GM21737 (cell line): Measurements from ENCODE around the gene AVEN.
"Not testable (repeated sequence)": the region's sequence is repeated elsewhere in the genome, so short reads cannot be mapped to it uniquely, and the experiment has no call there.

Experiments used
- ATAC-seq: cut with Tn5 transposase; IDR thresholded peaks from one replicate; pipeline ENCODE4 v1.9.1; 2021; ENCODE audit warnings: mild to moderate bottlenecking, moderate library complexity; ENCODE audit not compliant: unreplicated experiment

Gene AVEN

DNA sequence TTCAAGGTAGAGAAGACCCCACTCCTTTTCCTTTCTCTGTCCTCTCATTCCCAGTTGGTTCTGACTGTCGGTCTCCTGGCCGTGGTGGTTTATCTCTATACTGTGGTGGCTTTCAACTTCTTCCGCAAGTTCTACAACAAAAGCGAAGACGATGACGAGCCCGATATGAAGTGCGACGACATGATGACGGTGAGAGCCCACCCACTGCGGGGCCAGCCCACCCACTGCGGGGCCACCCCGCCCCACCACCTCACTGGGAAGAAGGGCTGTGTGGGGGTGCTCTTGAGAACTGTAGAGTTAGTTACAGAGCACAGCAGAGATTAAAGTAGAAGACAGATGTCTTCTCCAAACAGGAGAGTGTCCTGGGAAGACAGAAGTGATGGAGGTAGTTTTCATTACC, 181.3 kb downstream of the AVEN start:
- no peak for ATAC-seq

DNA sequence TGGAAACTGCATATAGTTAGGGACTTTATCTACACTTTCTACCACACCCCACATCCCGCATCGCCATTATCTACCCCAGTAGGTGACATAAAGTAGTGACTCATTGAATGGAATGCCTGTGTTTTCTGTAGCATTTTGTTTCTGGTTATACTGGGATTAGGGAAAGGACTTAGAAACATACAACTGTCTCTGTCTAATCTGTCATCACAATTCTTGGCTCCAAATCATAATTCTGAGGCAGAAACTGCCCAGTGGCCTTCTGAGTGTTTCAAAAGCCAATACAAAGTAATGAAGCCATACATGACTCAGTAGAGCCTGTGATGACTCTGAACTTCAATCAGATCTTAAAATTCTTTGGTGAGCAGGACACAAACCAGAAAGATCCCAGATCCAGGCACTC, 186.4 kb downstream of the AVEN start:
- no peak for ATAC-seq

DNA sequence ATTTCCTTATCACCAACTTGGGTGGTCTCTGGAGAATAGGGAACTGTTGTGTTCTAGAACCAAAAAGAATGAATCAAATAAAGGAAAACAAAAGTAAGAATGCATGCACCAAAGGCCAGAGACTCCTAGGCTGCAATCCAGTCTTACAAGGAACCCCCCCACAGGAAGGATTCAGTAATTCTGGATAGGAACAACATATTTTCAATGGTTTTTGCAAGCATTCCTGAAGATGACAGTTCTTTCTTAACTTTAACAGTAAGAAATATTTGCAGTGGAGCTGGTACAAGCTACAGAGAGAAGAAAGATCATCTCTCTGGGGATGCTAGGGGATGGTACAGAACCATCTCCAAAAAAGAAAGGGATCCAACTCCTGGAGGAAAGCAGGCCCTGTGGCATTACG, 186.9 kb downstream of the AVEN start:
- ATAC-seq, result no peak

DNA sequence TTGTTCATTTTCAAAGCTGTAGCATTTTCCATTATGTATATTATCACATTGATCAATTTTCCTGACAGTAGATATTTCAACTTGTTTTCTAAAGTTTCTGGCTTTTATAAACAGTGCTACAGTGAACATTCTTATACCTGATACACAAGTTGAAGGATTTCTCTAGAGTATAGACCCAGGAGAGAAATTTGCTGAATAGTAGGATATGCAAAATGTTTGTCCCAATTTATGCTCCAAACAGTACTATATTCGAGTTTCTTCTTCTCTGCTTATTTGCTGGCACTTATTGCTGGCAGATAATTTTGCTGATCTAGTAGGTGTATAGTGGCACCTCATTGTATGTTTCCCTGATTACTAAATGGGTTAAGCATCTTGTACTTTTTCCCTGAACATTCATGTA, 187.9 kb downstream of the AVEN start:
- no peak for ATAC-seq

DNA sequence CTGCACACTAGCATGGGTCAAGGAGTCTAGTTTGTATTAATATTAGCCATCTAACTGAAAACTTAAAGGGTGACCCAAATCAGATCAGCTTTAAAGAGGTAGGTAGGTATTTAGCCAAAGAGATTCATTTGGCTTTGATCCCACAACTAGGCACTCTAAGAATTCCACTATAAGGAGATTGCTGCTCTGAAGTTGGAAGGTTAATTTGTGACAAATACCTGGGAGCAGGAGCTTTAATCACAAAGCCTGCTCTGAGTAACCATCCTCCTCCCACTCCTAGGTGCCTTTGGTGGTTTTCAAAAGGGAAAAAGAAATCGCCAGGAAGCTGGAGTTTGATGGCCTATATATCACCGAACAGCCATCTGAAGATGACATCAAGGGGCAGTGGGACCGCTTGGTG, 191.0 kb downstream of the AVEN start:
- no peak for ATAC-seq

DNA sequence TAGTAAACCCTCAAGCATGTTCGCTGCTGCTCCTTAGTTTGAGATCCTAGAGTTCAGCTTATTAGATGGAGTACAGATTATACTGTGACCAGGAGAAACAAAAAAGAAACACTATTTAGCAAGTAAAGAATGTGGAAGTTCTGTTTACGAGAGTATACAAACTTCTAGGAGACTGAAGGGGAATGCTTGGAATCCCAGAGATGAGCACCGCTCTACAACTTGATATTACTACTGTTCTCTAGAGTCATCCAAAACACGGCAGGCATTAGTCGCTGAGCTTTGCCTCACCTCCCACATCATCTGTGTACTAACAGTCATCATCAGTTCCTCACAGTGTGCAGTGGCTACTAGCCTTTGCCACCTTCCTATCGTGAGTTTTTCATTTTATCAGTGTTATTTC, 192.1 kb downstream of the AVEN start:
- ATAC-seq, result no peak

DNA sequence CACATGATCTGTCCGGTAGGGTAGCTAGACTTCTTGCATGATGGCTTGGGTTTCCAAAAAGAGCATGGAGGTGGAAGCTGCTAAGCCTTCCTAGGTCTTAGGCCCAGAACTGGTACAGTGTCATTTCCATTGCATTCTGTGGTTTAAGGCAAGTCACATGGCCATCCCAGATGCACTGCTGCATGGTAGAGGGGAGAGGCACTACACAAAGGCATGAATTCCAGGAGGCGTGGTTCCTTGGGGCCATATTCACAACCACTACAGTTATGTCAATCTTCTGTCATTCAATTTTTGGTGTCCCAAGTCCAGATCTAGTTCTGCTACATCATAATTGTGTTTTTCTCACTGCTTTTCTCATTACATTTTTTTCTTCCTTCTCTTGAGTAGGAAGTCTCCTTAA, 192.9 kb downstream of the AVEN start:
- no peak for ATAC-seq

DNA sequence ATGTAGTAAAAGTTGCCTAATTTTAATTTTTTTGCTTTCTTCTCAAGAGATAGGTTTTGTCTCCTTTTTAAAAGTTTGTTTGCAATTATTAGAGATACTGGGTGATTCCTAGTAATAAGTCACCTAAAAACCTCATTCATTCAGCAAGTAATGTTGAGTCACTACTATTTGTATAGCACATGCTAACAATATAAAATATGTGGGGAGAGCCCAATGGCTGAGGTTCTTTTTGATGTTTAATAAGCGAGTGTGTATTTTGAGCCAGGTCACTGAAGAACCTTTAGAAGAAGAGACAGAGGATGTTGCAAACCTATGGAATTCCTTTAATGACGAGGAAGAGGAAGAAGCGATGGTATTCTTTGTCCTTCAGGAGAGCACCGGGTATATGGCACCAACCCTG, 194.4 kb downstream of the AVEN start:
- no peak for ATAC-seq

DNA sequence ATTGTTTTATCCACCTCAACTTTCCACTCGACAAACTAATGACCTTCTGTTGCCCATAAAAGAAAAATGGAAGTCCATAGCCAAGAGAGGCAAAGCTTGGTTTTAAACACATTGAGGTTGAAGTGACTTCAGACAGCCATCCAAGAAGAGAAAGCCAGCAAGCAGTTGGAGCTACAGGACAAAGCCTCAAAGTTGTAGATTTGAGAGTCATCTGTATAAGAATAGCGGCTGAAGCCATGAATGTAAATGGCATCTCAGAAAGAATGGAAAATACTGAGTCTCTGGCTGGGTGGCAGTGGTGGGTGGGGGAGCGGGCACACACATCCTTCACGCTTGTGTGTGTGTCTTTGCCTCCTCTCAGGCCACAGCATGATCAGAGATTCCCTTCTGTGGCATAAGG, 194.8 kb downstream of the AVEN start:
- ATAC-seq, result no peak

DNA sequence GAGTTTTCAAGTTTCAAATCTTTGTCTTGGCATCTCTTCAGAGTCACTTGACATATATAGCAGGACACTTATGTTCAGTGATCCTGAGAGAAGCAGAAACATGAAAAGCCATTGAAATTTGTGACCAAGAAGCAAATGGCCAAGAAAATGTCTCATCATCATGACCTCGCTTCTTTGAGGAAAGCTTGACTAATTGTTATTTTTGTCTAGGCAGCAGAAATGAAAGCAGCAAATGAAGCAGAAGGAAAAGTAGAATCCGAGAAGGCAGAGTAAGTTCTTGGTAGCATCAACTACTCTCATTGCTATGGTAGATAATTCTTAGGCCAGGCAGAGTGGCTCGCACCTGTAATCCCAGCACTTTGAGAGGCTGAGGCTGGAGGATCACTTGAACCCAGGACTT, 198.4 kb downstream of the AVEN start:
- ATAC-seq, result no peak

DNA sequence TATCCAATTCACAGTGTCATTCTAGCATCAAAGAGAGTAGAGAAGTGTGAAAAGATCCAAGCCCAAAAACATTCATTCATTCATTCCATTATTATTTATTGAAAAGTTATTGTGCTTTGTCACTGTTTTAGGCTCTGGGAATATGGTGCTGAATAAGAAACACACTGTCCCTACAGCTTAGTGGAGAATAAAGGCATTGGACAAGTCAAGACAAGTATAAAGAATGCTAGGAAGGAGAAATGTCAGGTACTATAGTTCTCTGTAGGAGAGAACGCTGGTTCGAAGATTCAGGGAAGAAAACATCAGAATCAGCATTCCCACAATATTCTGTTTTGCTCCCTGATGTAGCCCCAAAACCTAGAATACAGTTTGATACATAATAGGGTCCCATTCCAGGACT, 199.5 kb downstream of the AVEN start:
- ATAC-seq, result no peak

DNA sequence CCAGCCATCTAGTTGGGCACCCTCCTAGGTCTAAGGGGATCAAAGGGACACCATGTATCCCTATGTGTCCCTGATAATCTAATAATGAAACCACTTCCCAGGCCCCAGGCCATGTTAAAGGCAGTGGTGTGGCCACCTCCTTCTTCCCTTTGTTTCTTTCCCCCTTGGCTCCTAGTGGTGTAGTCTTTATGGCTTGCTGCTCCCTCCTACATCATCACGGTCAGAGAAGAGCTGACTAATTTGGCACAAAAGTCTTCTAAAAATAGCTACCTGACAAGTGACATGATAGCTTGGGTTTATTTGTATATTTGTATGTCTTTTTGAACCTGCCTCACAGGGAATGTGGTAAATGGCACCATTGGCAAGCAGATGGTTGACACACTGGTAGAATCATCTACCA, 201.7 kb downstream of the AVEN start:
- ATAC-seq, result no peak

DNA sequence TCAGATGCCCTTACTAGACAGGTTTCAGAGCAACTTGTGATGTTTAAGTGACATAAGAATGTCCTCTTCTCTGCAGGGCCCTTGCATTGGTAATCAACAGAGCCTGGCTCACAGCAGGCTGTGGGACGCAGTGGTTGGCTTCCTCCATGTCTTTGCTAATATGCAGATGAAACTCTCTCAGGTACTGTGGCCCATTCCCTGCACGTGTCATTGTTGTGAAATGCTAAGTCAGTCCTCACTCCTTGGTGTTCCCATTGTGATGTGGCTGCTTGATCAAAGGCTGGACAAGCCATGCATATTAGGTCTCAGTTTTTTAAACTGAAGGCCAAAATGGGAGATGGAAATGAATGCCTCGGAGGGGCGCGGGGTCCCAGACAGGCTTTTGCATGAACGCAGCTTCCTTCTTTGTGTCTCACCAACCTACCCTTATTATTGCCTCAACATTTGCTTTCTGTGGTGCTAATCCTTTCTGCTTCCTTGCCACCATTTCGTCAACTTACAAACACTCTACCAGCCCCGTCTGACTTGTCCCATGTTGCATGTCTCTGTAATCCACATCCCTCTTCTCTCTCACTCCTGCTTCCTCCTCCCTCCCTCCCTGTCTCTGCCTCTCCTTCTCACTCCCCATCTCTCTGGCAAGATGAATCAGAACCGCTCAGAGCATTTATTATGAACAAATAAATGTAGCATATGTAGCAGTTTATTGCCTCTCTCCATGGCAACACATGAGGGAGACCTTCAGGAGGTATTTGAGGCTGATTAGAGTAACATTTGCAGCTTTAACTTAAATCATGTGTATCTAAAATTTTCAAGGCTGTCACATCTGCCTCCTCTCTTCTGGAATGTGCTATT, 203.9 kb downstream of the AVEN start:
- ATAC-seq, result no peak

DNA sequence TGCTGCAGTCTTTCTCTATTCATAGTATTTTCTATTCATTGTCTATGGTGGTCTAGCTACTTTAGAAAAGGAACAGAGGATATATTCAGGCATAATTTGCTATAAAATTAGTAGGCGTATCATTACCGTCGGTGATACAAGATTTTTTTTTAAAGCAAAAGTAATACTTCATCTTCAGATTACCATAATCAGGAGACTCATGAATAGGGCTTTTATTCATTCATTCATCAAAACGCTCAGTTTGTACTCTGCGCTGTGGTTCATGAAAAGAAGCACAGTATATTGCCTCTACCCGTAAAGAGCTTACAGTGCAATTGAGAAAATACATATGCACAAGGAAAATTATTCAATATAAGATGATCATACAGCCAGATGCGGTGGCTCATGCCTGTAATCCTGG, 207.4 kb downstream of the AVEN start:
- ATAC-seq, result no peak

DNA sequence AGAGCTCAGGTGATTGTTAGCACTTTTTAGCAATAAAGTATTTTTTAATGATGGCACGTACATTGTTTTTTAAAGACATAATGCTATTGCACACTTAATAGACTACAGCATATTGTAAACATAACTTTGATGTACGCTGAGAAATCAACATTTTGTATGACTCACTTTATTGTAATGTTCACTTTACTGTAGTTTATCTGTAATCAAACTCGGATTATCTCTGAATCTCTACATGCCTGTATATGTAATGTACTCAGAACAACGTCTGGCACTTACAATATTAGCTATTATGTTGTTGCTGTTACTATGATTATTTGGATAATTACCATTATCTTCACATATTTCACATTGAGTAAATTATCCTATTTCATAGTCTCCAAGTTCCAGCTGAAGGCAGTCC, 208.7 kb downstream of the AVEN start:
- ATAC-seq, result no peak

DNA sequence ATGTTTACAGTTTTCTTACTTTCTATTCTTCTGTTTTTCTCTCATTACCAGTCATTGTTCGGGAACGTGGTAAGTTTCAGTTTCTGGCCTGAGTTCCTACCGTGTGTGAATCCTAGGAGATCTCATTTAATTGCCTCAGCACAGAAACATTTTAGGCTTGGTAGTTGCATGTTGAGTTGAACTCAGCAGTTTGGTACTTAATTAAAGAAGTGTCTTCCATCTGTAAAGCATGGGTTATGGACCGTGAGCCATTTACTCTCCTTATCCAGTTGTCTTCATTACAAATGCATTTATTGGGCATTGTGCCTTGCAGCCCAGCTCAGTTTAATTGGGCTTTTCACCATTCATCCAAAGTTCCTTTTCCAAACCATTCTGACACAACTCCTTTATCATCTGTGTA, 212.8 kb downstream of the AVEN start:
- no peak for ATAC-seq

DNA sequence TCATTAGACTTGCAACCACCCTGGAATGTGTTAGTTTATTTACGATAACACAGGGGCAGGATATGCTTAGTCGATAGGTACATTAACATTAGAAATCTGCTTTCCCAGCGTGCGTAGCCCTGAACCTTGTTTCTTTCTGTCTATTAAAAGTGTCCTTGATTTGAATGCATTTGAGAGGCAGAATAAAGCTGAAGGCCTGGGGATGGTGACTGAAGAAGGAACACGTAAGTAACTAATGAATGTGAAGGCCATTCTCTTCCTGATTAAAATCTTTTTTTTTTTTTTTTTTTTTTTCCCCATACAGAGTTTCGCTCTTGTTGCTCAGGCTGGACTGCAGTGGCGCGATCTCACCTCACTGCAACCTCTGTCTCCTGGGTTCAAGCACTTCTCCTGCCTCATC, 213.6 kb downstream of the AVEN start:
- no peak for ATAC-seq

DNA sequence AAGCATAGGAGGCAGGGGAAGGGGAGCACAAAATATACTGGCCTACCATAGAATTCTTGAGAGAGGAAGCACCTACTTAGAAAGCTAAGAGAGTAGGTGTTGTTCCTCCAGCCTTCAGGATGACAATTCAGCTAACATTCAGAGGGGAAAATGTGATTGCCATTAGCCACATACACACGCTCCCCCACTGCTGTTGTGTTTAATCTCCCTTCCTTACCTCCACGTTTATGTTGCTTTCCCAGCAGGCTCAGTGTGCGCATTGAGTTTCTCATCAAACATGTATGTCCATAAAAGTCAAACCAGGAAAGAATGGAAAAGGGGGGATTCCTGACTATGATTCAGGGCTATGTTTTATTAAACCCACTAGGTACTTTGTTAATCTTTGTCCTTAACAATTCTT, 215.9 kb downstream of the AVEN start:
- ATAC-seq, result no peak

DNA sequence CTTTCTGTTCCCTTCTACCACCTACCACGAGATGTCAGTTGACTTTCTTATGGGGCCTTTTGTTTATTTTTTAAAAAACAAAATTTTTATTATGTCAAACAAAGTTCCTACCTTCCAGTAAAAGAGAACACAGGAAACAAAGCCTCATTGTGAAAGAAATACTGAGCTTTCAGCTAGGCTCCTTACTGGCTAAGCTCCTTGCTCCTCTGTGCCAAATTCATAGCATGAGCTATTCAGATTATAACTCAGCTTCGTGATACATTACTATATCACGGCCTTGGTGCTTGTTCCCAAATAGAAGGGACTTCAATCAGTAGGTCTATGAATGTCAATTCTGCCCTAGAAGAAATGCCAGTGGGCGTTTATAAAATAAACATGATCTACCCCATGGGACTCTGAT, 216.5 kb downstream of the AVEN start:
- no peak for ATAC-seq

DNA sequence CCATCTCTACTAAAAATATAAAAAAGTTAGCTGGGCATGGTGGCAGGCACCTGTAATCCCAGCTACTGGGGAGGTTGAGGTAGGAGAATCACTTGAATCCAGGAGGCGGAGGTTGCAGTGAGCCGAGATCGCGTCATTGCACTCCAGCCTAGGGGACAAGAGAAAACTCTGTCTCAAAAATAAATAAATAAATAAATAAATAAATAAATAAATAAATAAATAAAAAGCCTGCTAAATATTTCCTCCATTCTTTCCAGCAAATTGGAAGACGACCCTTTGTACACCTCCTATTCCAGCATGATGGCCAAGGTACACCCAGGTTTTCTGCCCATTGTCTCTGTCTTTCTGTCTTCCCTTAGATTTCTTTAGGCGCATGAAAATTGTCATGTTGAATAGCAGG, 219.5 kb downstream of the AVEN start:
- not testable (repeated sequence) for ATAC-seq
